GM12878 (cell line): ENCODE data around the gene CCDC8. TPM values are rescaled to one million over a fixed set of nuclear protein-coding genes. Genes with fewer than 3 reads are reported as not detected.
A peak's percentile ranks its signal among the peaks of the same experiment; 100 is the strongest.

Source experiments
- ATAC-seq: fragments of 200-7000 bp; cut with Tn5 transposase; 3 replicates; pipeline ENCODE4 v1.9.1; 2020; ENCODE audit warnings: mild to moderate bottlenecking, moderate library complexity
- BruUV-seq: library from RNA; stranded (reverse); fragments of 400-500 nt; replicated peaks from 2 replicates; lab custom pipeline; 2021; lab: Mats Ljungman, UMichigan
- CTCF ChIA-PET: fragments of 300-600 bp; sonication (Branson Sonifier 250); formaldehyde crosslinking; extraction: SDS; loops from one replicate; lab custom pipeline; 2021; ENCODE audit warnings: inconsistent platforms; lab: Yijun Ruan, JAX
- POLR2A ChIA-PET: fragments of 350-600 bp; formaldehyde crosslinking; extraction: SDS; loops from one replicate; lab custom pipeline; 2021; ENCODE audit warnings: inconsistent platforms; lab: Charles Lee
- RAD21 ChIA-PET: fragments of 300-600 bp; sonication (Branson Sonifier 250); formaldehyde crosslinking; loops from one replicate; lab custom pipeline; 2023; ENCODE audit warnings: antibody characterized with exemption; ENCODE audit not compliant: unreplicated experiment; lab: Charles Lee
- SMC1A ChIA-PET: fragments of 300-600 bp; sonication (Branson Sonifier 250); formaldehyde crosslinking; loops from one replicate; lab custom pipeline; 2023; ENCODE audit not compliant: unreplicated experiment, uncharacterized antibody; lab: Charles Lee
- DNase-seq: peaks from one replicate; pipeline ENCODE4 v3.0.0-alpha.2; 2011; ENCODE audit warnings: low read depth, low spot score
- FAIRE-seq: peaks from 3 replicates; lab custom pipeline; 2011; peaks lifted over from hg19 to GRCh38; lab: Jason Lieb, UNC
- H2AFZ ChIP-seq: 2 replicates; pipeline ENCODE4 v1.6.0; 2011; ENCODE audit warnings: low read depth, low read length, control low read depth; ENCODE audit not compliant: control insufficient read depth
- H3K27ac ChIP-seq: 2 replicates; pipeline ENCODE4 v1.5.1; 2011; ENCODE audit warnings: control low read depth; ENCODE audit not compliant: control insufficient read depth, insufficient read depth
- H3K27me3 ChIP-seq, 2 experiments: replicated peaks in 1 of 2; 2 replicates each; pipeline versions ENCODE4 v1.6.0 to v1.6.1; 2011; ENCODE audit warnings: low read length in 1 of 2; ENCODE audit not compliant: control insufficient read depth in 2 of 2, insufficient read depth in 2 of 2
- H3K36me3 ChIP-seq, 2 experiments: 2 replicates each; pipeline ENCODE4 v1.5.1; 2011; ENCODE audit warnings: low read length in 1 of 2; ENCODE audit not compliant: control insufficient read depth in 2 of 2, insufficient read depth in 2 of 2
- H3K4me1 ChIP-seq: 2 replicates; pipeline ENCODE4 v1.6.1; 2011; ENCODE audit warnings: mild to moderate bottlenecking, low read length, moderate library complexity, mixed read lengths; ENCODE audit not compliant: control insufficient read depth, insufficient read depth
- H3K4me2 ChIP-seq: 2 replicates; pipeline ENCODE4 v1.6.0; 2011; ENCODE audit warnings: control low read depth; ENCODE audit not compliant: control insufficient read depth, insufficient read depth
- H3K4me3 ChIP-seq: fragments of 200-600 bp; sonication (generic); 2 replicates; pipeline ENCODE4 v1.5.1; 2016
- H3K79me2 ChIP-seq: 2 replicates; pipeline ENCODE4 v1.6.0; 2011; ENCODE audit warnings: low read length; ENCODE audit not compliant: control insufficient read depth, insufficient read depth
- H3K9ac ChIP-seq: 2 replicates; pipeline ENCODE4 v1.8.0; 2011; ENCODE audit warnings: low read length, control low read depth, mixed read lengths; ENCODE audit not compliant: control insufficient read depth, insufficient read depth
- H3K9me3 ChIP-seq: replicated peaks from 3 replicates; pipeline ENCODE4 v1.5.1; 2011; ENCODE audit warnings: mild to moderate bottlenecking, low read length; ENCODE audit not compliant: control insufficient read depth, insufficient read depth
- H4K20me1 ChIP-seq: 2 replicates; pipeline ENCODE4 v1.6.0; 2011; ENCODE audit not compliant: control insufficient read depth, insufficient read depth
- CEBPZ ChIP-seq: fragments of 150-350 bp; IDR thresholded peaks from 2 replicates; pipeline ENCODE4 v1.6.1; 2016; ENCODE audit warnings: low read depth, low read length
- CTCF ChIP-seq, 3 experiments: IDR thresholded peaks in 2 of 3; conservative IDR thresholded peaks in 1 of 3; 2 replicates each; pipeline ENCODE4 v1.5.1; 2011; ENCODE audit warnings: low read depth in 3 of 3, low read length in 3 of 3, mild to moderate bottlenecking in 3 of 3, control low read depth in 2 of 3, moderate library complexity in 2 of 3, inconsistent platforms in 1 of 3, mixed read lengths in 1 of 3; ENCODE audit not compliant: control insufficient read depth in 2 of 3, insufficient read depth in 1 of 3; ENCODE audit errors: extremely low read depth in 1 of 3
- GABPA ChIP-seq: IDR thresholded peaks from 2 replicates; pipeline ENCODE4 v1.6.1; 2014; ENCODE audit warnings: antibody characterized with exemption, low read depth, mild to moderate bottlenecking, inconsistent platforms
- GATAD2B ChIP-seq: fragments of 450-650 bp; conservative IDR thresholded peaks from 2 replicates; pipeline ENCODE4 v1.6.1; 2017; ENCODE audit warnings: low read depth, mild to moderate bottlenecking, moderate library complexity
- NFYB ChIP-seq: IDR thresholded peaks from 2 replicates; pipeline ENCODE4 v1.6.1; 2011; ENCODE audit warnings: low read depth, mild to moderate bottlenecking, low read length, improper control_type of control experiment, moderate library complexity; ENCODE audit not compliant: insufficient read depth
- SIN3A ChIP-seq: IDR thresholded peaks from 2 replicates; pipeline ENCODE4 v1.6.1; 2012; ENCODE audit warnings: low read depth, low read length, improper control_type of control experiment
- SMC3 ChIP-seq: IDR thresholded peaks from 2 replicates; pipeline ENCODE4 v1.6.1; 2011; ENCODE audit warnings: low read length, improper control_type of control experiment, borderline replicate concordance
- WGBS: methylation state at CpG from one replicate; pipeline ENCODE4 v1.1.6; 2016; ENCODE audit warnings: low lambda C conversion rate; ENCODE audit not compliant: insufficient replicate concordance, insufficient coverage; ENCODE audit errors: missing lambda C conversion rate; 5-methylcytosine and 5-hydroxymethylcytosine counted together
- in situ Hi-C: fragments of 300-500 bp; cut with MboI; formaldehyde crosslinking; loops from 9 replicates; pipeline ENCODE4 v1.14.3; 2018; ENCODE audit warnings: mixed read lengths
- intact Hi-C: fragments of 100-400 bp; cut with micrococcal nuclease; formaldehyde crosslinking; loops from one replicate; pipeline ENCODE4 v1.14.2; 2022; ENCODE audit not compliant: unreplicated experiment
- polyA plus RNA-seq, 11 experiments: library from polyadenylated mRNA; depleted of rRNA in 4 of 11; unstranded in 6 of 11; stranded (reverse) in 5 of 11; fragments of >200 nt; fragmentation: Nextera tagmentation in 4 of 11; fragmentation: Illumina TruSeq in 1 of 11; extraction: Ambion mirVana in 4 of 11; extraction: Trizol in 1 of 11; gene quantifications; 1 replicate in 1 of 11; 2 replicates in 10 of 11; pipeline versions ENCODE4 v1.2.1 to v1.2.3, GENCODE V29; 2011 to 2016; ENCODE audit warnings: inconsistent platforms in 2 of 11, missing spikeins in 2 of 11, low read depth in 1 of 11
- total RNA-seq, 4 experiments: library from RNA; depleted of rRNA in 3 of 4; stranded (reverse); fragments of >200 nt in 3 of 4; fragmentation: Illumina TruSeq in 1 of 4; extraction: Trizol in 1 of 4; gene quantifications; 2 replicates each; pipeline versions ENCODE4 v1.2.1 to v1.2.3, GENCODE V29; 2013 to 2021

The CCDC8 gene
- total and polyA plus RNA-seq, 10 of the 15 experiments (the other 5 are each of a cell fraction or from before 2014, with no cell fraction given), result under 0.01 to 0.15 (median 0.05) TPM; not detected in 5

GRCh38 chr19:46431824-46432223 lies 18.5 kb upstream of the CCDC8 start:
- ATAC-seq (no peak), DNase-seq (no peak), FAIRE-seq (no peak)
- H3K4me3 ChIP-seq, result no peak overlapping the region
- no peaks in the 10 kb centered on the region for H3K9me3 ChIP-seq
- H3K4me1 ChIP-seq, result no peaks in the 10 kb centered on the region
- ChIA-PET RAD21 (no interaction called here), SMC1A (interaction anchor here (0.6 kb wide), 1 partner anchor 291 kb away, joined by 3 read pairs; no protein-coding TSS in a partner anchor), CTCF (no interaction called here), POLR2A (interaction anchor here (0.5 to 0.6 kb wide), 3 partner anchors 114 to 1456 kb away, joined by 4 to 7 read pairs (median 4); no protein-coding TSS in a partner anchor)
- no peaks in the 10 kb centered on the region for H3K36me3 ChIP-seq
- no peak overlapping the region for H3K9ac ChIP-seq
- intact Hi-C loops, result no loop called here
- no peak overlapping the region for H3K27ac ChIP-seq
- BruUV-seq, result no TSS peak
- WGBS, result 24% methylated on average over 9 of the region's 10 CpGs
- H3K79me2 ChIP-seq, result no peaks in the 10 kb centered on the region
- H3K27me3 ChIP-seq, result peaks cover 0 to 5% of the 10 kb centered on the region in 2 experiments; a peak in 1 of 4 replicates
- no peak overlapping the region for H3K4me2 ChIP-seq
- H2AFZ ChIP-seq, result no peak overlapping the region
- in situ Hi-C loops, result no loop called here
- TF ChIP-seq GATAD2B (no peak), CTCF (IDR thresholded peaks at IDR 0.05 in 2 of 3, conservative IDR thresholded peaks at IDR 0.05 in 1 of 3; ENCODE audit: control insufficient read depth in 2 of 3, extremely low read depth in 1 of 3, insufficient read depth in 1 of 3, low read depth in 3 of 3, low read length in 3 of 3) (peak in 1 of 3 experiments; percentile 10; a peak in 1 of 6 replicates)
- H4K20me1 ChIP-seq, result no peaks in the 10 kb centered on the region

- Histone ChIP-seq H4K20me1 (no peaks in the 10 kb centered on the region), H3K9me3 (no peaks in the 10 kb centered on the region), H3K4me1 (no peaks in the 10 kb centered on the region), H3K36me3 (no peaks in the 10 kb centered on the region), H3K27me3 (peaks cover 0 to 5% of the 10 kb centered on the region in 2 experiments; a peak in 2 of 4 replicates), H2AFZ (no peak overlapping the region), H3K9ac (no peak overlapping the region), H3K27ac (no peak overlapping the region), H3K4me2 (no peak overlapping the region), H3K4me3 (no peak overlapping the region), H3K79me2 (no peaks in the 10 kb centered on the region)
- ChIA-PET CTCF (no interaction called here), SMC1A (no interaction called here), RAD21 (no interaction called here), POLR2A (interaction anchor here (0.5 kb wide), 1 partner anchor 32 kb away, joined by 3 read pairs; no protein-coding TSS in a partner anchor)
- intact Hi-C loops, result no loop called here
- FAIRE-seq (no peak), ATAC-seq (no peak), DNase-seq (no peak)
- 30% methylated on average over 4 of the region's 4 CpGs for WGBS
- no TSS peak for BruUV-seq
- in situ Hi-C loops, result no loop called here
- TF ChIP-seq SMC3, result no peak
- TF ChIP-seq CEBPZ, result no peak
- TF ChIP-seq CTCF (IDR thresholded peaks at IDR 0.05 in 2 of 3, conservative IDR thresholded peaks at IDR 0.05 in 1 of 3; ENCODE audit: control insufficient read depth in 2 of 3, extremely low read depth in 1 of 3, insufficient read depth in 1 of 3, low read depth in 3 of 3, low read length in 3 of 3), result no peak
- TF ChIP-seq NFYB, result peak; percentile 57
- no peak for TF ChIP-seq SIN3A
- no peak for TF ChIP-seq GABPA
Observed at GRCh38 chr19:46429999-46430398, 16.6 kb upstream of the CCDC8 start.
